GM23248 (cell line): ENCODE results near the gene CBL.

Experiments
- EZH2 ChIP-seq: fragments of 200-600 bp; sonication (generic); IDR thresholded peaks from 2 replicates; pipeline ENCODE4 v1.6.1; 2018; ENCODE audit warnings: antibody characterized with exemption, mild to moderate bottlenecking; ENCODE audit not compliant: insufficient read depth, poor library complexity, severe bottlenecking
- EZH2phosphoT487 ChIP-seq: fragments of 200-600 bp; sonication (generic); IDR thresholded peaks from 2 replicates; pipeline ENCODE4 v1.6.1; 2018; ENCODE audit warnings: antibody characterized with exemption, moderate library complexity, mild to moderate bottlenecking, low read depth; ENCODE audit not compliant: insufficient read depth

- TF ChIP-seq EZH2, result no peak
- no peak for TF ChIP-seq EZH2phosphoT487
These were observed 112.3 kb downstream of the CBL start for GRCh38 chr11:119318240-119319135.
